HG02852 (cell line): ENCODE results near the gene BMP15.

Experiments used
- ATAC-seq: cut with Tn5 transposase; IDR thresholded peaks from one replicate; pipeline ENCODE4 v1.9.1; 2021; ENCODE audit warnings: mild to moderate bottlenecking, moderate library complexity; ENCODE audit not compliant: unreplicated experiment

The BMP15 gene

GRCh38 chrX:50910685-50911176 is at the start of gene BMP15:
Gene BMP15, plus strand, starts transcription at chrX:50910735. Its CDS starts 49 bp downstream, at chrX:50910784.
- no peak for ATAC-seq

- no peak for ATAC-seq
Observed at GRCh38 chrX:50863471-50863870, 47.1 kb upstream of the BMP15 start.

GRCh38 chrX:50865311-50865710 is 45.2 kb upstream of the BMP15 start:
- no peak for ATAC-seq

GRCh38 chrX:50871922-50872453 is 38.5 kb upstream of the BMP15 start:
- no peak for ATAC-seq

GRCh38 chrX:50874876-50875275 is 35.7 kb upstream of the BMP15 start:
- no peak for ATAC-seq

GRCh38 chrX:50876551-50876950 is 34.0 kb upstream of the BMP15 start:
- ATAC-seq = no peak

GRCh38 chrX:50877310-50877709 is 33.2 kb upstream of the BMP15 start:
- ATAC-seq = no peak

GRCh38 chrX:50881028-50881427 is 29.5 kb upstream of the BMP15 start:
- no peak for ATAC-seq

GRCh38 chrX:50888884-50889283 is 21.7 kb upstream of the BMP15 start:
- no peak for ATAC-seq

- ATAC-seq = no peak
Observed at GRCh38 chrX:50889582-50889981, 21.0 kb upstream of the BMP15 start.

GRCh38 chrX:50893047-50893446 is 17.5 kb upstream of the BMP15 start:
- ATAC-seq = no peak

GRCh38 chrX:50893466-50893865 is 17.1 kb upstream of the BMP15 start:
- no peak for ATAC-seq

- ATAC-seq = no peak
Observed at GRCh38 chrX:50905334-50905733, 5.2 kb upstream of the BMP15 start.

- no peak for ATAC-seq
Observed at GRCh38 chrX:50913520-50913919, 3.0 kb downstream of the BMP15 start.

GRCh38 chrX:50920132-50920531 is 9.6 kb downstream of the BMP15 start:
- ATAC-seq = no peak

- ATAC-seq = no peak
Observed at GRCh38 chrX:50927127-50927526, 16.6 kb downstream of the BMP15 start.

GRCh38 chrX:50941638-50942037 is 31.1 kb downstream of the BMP15 start:
- no peak for ATAC-seq

GRCh38 chrX:50942471-50942870 is 31.9 kb downstream of the BMP15 start:
- no peak for ATAC-seq

GRCh38 chrX:50952406-50952805 is 41.9 kb downstream of the BMP15 start:
- no peak for ATAC-seq

GRCh38 chrX:50953832-50954231 is 43.3 kb downstream of the BMP15 start:
- ATAC-seq = no peak

GRCh38 chrX:50962156-50962555 is 51.6 kb downstream of the BMP15 start:
- no peak for ATAC-seq

GRCh38 chrX:50963842-50964241 is 53.3 kb downstream of the BMP15 start:
- no peak for ATAC-seq
